GM19463 (cell line): ENCODE results near the gene ITGB3.

Experiments
- ATAC-seq: cut with Tn5 transposase; IDR thresholded peaks from one replicate; pipeline ENCODE4 v1.9.1; 2021; ENCODE audit warnings: mild to moderate bottlenecking, moderate library complexity; ENCODE audit not compliant: unreplicated experiment

Gene ITGB3

DNA sequence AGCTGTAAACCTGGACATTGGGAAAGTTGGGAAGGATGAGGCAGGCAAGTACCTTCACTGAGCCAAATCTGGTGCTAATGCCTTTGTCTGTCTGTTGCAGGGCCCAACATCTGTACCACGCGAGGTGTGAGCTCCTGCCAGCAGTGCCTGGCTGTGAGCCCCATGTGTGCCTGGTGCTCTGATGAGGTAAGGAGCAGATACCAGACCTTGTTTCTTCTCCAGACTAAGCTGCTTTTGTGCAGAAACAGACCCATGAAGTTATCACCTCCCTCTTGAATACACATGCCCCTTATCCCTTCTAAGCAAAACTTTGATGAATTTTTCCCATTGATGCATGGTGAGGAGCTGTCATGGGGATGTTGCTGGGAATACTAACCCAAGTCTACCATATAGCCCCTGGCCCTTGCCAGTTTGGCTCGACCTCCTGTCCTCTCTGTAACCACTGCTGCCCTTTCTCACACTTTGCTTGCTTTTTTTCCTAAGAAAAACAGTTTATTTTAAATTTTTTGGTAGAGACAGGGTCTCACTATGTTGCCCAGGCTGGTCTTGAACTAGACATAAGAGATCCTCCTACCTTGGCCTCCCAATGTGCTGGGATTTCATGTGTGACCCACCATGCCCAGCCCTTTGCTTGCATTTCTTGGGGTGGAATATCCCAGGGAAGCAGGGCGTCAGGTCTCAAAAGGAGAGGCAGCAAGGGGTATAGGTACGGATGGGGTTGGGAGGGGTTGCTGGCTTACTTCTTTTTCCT, 20.9 kb downstream of the ITGB3 start:
- ATAC-seq = no peak

DNA sequence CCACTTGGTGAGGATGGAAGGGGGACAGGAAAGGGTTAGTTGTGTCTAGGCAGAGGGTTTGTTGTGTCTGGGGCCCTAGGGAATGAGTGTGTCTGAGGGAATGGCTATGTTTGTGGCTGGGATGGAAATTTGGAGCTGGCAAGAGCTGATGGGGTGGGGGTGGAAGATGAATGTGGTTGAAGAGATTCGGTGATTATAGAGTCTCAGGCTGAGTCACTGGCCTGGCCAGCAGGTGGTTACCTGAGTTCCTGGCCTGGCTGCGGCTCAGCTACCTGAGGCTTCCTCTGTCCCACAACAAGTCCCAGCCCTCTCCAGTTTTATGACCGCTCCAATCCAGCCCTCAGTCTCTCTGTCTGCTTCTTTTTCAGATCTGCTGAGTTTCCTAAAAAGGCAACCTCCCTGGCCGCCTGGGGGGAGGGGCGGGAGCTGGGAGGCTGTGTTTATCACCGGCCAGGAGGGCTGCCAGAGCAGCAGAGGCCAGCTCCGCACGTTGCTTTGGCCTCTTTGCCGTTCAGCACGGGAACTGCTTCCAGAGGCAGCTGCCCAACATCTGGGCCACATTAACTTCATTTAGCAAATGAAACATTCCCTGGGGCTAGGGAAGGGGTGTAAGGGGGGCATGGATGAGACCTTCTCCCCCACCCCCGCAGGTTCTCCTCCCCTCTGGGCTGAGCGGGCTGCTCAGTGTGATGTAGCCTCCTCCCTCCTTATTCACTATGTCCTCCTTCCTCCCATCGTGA, 21.8 kb downstream of the ITGB3 start:
- ATAC-seq = no peak

DNA sequence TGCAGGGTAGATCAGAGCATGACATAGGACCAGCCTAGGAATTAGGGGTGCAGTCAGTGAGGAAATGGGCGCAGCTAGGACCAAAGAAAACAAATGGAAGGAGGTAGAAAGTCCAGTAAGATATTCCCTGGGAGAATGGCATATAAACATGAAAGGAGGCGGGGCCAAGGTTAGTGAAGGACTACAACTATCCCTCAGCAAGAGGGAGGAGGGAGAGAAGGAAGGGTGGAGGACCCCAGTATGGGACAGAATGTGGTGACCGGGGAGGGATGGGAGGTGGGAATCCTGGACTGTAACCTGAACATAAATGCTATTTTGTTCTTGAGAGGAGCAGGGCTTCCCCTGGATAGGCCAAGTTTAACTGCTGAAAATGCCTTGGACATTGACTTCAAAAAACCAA, 22.8 kb downstream of the ITGB3 start:
- no peak for ATAC-seq

DNA sequence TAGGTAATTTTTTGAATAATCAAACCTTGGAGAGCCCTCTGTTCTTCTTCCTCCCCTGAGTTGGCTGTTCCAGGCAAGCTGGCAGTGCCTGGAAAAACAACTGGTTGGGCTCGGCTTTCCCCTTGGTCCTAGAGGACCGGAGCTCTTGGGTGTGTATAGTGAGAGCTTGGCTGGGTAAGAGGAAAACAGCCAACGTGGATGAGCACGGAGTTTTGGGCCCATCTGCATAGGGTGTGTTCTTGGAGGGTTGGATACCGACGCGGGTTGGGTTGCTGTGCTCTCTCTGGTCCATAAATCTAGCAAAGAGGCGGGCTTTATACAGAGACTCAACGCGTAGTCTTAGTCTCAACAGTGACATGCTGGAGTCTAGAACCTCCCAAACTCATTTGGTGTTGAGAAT, 23.2 kb downstream of the ITGB3 start:
- no peak for ATAC-seq

DNA sequence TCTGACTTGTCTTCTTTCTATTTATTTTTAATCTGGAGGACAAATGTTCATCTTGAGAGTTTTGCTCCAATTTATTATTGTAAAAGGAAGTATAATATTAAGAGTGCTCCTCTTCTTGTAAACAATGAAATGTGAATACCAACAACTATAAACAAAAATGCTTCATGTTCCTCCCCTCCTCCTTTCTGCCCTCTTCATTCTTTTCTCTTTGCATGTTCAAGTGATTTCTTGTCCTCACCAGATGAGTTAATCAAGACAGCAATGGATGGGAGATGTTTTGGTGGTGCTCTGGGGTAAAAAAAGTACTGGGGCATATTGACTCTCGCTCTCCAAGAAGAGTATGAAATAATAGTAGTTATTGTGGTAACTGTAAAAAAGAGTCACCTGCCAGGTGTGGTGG, 24.3 kb downstream of the ITGB3 start:
- ATAC-seq = no peak

DNA sequence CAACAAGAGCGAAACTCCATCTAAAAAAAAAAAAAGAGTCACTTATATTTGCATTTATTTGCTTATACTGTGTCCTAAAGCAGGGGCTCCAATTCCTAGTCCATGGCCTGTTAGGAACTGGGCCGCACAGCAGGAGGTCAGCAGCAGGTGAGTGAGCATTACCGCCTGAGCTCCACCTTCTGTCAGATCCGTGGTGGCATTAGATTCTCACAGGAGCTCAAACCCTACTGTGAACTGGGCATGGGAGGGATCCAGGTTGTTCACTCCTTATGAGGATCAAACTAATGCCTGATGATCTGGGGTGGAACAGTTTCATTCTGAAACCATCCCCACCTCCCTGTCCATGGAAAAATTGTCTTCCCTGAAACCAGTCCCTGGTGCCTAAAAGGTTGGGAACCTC, 24.9 kb downstream of the ITGB3 start:
- no peak for ATAC-seq

DNA sequence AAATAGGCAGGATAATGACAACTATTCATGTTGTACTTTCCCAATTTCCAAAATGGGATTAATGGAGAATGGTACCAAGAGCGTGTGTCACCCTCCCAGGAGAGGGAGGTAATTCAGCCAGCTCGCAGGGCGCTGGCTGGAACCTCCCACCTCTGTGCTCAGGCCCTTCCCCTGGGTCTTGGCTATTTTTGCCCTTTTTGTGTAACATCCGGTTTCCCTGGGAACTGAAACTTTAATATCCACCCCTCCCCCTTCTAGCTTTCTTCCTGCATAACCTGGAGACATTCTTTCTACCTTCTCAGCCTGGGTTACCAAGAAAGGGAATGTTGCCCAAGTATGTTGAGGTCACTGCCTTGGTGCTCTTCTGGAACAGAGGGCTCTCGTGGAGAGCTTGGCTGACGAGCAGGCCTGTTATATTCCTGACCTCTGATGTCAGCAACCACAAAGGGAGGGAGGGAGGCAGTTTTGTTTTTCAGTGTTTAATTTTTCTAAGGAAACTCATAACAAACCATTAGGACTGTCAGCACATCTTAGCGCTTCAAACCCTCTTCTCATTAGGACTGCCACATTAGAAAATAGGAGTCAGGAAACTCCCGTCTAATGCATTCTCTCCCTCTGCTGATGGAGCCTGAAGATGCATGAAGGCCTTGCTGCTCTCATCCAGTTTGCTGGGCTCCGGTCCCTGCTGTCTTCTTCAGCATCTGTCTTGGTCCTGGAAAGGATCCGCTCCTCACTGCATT, 25.6 kb downstream of the ITGB3 start:
- ATAC-seq = peak; percentile 83

DNA sequence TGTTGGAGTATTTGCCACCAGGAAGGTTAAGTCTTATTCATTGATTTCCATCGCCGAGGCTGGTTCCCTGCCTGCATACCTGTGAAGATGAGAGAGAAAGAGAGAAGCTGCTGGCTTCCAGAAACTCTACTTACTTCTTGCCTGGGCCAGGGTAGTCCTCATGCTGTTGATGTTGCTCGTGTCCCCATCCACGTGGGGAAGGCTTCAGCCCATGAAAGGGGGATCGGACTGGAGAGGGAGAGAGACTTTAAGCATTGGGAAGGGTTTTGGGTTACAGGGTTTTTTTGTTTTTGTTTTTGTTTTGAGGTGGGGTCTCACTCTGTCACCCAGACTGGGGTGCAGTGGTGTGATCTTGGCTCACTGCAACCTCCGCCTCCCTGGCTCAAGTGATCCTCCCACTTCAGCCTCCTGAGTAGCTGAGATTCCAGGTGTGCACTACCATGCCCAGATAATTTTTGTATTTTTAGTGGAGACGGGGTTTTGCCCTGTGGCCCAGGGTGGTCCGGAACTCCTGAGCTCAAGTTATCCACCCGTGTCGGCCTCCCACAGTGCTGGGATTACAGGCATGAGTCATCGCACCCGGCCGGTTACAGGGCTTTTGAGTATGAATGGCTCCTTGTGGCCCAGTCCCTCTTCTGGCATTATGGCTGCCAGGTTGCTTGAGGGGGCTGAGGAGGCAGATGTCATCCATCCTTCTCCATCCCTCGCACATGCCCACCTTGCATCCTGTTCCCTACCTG, 26.6 kb downstream of the ITGB3 start:
- ATAC-seq = no peak

DNA sequence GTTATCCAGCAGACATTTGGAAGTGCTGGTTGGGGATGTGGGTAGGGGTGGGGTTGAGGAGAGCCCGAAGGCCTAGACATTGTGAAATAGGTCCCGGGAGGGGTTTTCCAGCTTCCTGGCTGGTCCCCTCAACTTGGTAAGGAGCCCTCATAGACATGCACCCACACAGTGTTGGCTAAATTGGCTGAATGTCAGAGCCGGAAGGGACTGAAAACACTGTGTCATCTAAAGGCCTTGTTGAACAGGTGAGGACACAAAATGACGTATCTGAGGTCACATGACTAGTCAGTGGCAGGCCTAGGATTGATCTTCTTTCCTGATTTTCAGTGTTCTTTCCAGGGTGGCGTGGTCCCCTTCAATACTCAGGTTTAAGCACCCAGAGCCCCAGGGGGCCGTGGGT, 27.6 kb downstream of the ITGB3 start:
- ATAC-seq = no peak

DNA sequence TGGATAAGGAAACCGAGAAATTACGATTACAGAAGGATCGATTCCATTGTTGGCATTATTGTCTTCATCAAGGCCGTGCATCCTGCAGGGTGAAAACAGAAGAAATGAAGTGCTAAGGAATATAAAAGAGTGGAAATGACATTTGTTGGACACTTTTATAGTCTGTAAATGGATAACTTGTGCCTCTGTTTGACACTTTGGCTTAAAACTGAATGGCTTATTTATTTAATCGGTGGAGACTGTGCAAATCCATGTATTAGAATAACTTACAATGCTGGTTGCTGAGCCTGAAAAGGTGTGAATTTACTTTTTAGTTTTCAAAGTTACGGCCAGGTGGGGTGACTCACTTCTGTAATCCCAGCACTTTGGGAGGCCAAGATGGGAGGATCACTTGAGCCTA, 31.4 kb downstream of the ITGB3 start:
- ATAC-seq = no peak

DNA sequence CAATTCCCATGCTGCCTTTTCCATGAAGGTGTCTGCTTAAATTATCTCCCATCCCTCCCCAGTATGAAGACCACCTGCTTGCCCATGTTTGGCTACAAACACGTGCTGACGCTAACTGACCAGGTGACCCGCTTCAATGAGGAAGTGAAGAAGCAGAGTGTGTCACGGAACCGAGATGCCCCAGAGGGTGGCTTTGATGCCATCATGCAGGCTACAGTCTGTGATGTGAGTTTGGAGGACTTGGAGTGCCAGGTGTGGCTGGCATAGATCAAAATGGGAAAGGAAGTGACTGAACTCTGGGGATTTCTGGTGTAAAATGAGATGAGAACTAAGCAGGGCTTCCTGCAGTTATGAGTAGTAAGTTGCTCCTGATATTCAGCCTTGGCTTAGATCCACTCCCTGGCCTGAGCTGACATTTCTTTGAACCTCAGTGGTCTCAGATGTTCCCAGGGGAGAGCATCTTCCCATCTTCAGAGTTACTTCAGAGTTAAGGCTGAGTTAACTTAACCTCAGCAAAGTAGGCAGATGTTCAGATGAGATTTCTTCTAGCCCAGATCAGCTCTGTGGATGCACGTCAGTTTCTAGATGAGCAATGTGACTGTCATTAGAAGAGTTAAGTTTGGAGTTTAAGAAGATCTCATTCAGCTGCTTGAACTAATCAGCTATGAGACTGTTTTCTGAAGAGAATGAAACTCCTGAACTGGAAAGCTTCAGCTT, 32.7 kb downstream of the ITGB3 start:
- ATAC-seq = peak; percentile 67

DNA sequence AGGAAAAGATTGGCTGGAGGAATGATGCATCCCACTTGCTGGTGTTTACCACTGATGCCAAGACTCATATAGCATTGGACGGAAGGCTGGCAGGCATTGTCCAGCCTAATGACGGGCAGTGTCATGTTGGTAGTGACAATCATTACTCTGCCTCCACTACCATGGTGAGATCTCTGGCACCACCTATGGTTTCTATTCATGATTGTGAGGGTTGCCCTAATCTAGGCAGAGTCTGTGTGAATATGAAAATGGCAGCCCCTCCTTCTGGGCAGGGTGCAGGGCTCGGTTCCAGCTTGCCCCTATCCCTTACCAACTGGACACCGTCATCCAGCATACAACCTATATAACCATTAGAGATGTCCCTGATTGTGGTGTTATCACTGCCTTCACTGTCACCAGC, 33.4 kb downstream of the ITGB3 start:
- no peak for ATAC-seq

DNA sequence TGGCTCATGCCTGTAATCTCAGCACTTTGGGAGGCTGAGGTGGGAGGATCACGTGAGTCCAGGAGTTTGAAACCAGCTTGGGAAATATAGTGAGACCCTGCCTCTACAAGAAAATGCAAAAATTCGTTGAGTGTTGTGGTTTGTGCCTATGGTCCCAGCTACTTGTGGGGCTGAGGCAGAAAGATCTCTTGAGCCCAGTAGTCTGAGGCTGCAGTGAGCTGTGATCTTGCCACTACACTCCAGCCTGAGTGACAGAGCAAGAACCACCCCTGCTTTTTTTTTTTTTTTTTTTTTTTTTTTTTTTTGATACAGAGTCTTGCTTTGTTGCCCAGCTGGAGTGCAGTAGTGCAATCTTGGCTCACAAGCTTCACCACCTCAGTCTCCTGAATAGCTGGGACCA, 34.0 kb downstream of the ITGB3 start:
- no peak for ATAC-seq

DNA sequence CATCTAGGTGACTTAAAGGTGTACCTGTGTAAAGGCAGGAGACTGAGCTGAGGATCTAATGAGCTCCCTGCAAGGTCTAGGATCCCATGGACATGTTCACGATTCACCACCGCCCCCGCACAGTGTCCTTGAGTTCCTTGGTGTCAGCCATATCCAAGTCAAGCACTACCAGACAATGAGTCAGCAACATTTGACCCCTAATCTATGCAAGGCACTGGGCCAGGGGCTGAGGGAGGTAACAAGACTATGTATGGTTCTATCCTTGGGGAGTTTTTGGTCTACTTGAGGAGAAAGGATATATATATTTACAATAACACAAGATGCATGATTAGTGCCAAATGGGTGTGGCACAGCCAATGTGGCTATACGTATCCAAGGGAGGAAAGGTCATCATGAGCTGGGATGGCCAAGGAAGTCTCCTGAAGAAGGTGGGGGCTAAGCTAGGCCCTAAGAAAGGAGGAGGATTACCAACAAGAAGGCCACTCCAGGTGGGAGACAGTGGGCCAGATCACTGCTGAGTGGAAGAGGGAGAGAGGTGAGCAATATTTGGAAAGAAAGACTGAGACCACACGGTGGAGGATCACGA, 35.0 kb downstream of the ITGB3 start:
- no peak for ATAC-seq

DNA sequence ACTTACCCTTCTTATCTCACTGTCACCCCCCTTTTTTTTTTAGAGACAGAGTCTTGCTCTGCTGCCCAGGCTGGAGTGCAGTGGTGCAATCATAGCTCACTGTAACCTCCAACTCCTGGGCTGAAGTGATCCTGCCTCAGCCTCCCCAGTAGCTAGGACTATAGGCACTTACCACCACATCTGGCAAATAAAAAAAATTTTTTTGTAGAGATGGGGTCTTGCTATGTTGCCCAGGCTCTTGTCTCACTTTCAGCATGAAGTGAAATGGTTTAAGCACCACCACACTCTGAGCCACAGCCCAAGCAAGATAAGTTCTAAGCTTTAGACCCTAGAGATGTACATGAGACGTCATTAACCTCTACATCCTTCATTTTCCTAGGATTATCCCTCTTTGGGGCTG, 35.7 kb downstream of the ITGB3 start:
- no peak for ATAC-seq

DNA sequence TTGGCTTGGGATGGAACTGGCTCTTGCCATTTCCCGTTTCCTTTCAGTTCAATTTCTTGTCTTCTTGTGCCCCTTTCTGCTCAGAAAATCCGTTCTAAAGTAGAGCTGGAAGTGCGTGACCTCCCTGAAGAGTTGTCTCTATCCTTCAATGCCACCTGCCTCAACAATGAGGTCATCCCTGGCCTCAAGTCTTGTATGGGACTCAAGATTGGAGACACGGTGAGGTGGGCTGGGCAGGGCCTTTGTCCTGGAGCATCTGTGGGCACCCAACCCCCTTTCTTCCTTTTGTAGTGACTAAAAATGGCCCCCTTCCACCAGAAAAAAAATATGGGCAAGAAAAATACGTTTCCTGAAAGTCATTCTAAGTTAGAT, 37.2 kb downstream of the ITGB3 start:
- no peak for ATAC-seq

DNA sequence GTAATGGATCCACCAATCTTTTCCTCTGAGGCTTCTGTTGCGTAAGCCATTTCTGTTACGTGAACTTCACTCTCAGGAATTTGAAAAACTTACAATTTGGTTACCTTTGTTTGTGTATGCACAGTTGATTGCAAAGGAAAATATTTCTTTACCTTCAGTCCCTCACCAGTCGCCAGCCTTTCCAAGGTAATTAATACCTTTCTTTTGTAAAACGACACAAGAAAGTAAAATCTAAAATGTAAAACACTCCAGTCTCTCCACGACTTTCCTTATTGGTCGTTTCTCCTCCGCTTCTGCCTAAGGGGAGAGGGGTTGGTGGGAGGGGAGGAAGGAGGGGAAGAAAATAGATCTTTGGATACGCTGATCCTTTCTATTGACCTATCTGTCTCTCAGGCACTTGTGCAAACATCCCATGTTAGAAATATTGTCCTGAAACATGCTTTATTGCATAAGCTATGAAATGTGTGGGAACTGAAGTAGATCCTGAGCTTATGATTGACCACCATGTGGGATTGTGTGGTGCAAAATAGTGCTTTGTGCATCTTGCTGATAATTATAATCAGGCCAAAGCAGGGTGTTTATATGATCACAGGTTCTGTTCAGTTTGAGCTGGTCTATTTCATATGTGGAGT, 37.7 kb downstream of the ITGB3 start:
- no peak for ATAC-seq

DNA sequence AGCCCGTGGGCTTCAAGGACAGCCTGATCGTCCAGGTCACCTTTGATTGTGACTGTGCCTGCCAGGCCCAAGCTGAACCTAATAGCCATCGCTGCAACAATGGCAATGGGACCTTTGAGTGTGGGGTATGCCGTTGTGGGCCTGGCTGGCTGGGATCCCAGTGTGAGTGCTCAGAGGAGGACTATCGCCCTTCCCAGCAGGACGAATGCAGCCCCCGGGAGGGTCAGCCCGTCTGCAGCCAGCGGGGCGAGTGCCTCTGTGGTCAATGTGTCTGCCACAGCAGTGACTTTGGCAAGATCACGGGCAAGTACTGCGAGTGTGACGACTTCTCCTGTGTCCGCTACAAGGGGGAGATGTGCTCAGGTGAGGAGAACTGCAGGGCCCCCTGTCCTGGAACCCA, 38.6 kb downstream of the ITGB3 start:
- no peak for ATAC-seq

DNA sequence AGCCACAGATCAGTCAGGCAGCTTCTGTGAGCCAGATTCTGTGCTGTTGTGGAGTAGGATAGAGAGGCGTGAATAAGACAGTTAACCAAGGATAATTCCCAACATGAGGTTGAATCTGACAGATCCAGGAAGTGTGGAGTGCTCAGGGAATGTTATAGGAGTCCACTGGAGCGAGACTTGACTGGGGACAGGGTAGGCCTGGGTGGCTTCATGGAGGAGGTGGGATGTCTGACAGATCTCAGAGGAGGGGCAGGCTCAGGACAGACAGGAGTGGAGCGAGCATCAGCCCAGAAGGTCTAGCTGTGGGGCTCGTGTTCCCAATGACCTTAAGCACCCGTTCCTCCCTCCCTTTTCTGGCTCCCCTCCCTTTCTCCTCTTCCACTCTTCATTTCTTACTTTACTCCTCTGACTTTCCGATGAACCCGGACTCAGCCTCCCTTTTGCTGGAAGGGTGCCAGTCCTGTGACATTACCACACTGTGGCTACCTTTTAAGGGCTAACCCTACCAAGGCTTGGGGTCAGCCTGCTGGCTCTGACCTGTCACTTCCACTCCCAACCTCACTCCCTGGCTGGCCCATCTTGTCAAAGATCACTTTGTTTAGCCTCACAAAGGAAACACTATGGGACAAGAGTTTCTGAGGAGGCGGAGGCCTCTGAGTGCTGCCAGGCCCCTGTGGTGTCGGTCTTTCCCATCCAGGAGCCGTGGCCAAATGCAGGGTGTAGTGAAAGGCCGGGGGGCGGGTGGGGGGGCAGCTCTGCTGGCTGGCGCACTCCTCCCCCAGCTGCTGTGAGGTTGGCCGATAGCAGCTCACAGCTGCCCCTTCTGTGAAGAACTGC, 41.6 kb downstream of the ITGB3 start:
- ATAC-seq = no peak
